H1 (cell line): ENCODE measurements around the gene ARL5C. TPM values are rescaled to one million over a fixed set of nuclear protein-coding genes. Genes with fewer than 3 reads are reported as not detected.

Source experiments
- CTCF ChIA-PET: fragments of 300-600 bp; sonication (Branson Sonifier 250); formaldehyde crosslinking; loops from one replicate; lab custom pipeline; 2021; ENCODE audit not compliant: partially characterized antibody; lab: Charles Lee
- POLR2A ChIA-PET: fragments of 300-600 bp; sonication (Branson Sonifier 250); formaldehyde crosslinking; loops from one replicate; lab custom pipeline; 2021; ENCODE audit warnings: inconsistent platforms; ENCODE audit not compliant: partially characterized antibody; lab: Charles Lee
- DNase-seq, 2 experiments: peaks; one replicate each; pipeline versions ENCODE4 v3.0.0 to v3.0.0-alpha.2; 2010 to 2022; ENCODE audit warnings: low spot score in 2 of 2, low read depth in 1 of 2, mixed read lengths in 1 of 2
- FAIRE-seq: peaks from 2 replicates; lab custom pipeline; 2011; peaks lifted over from hg19 to GRCh38; lab: Jason Lieb, UNC
- H2AFZ ChIP-seq: 2 replicates; pipeline ENCODE4 v1.8.1; 2012; ENCODE audit warnings: low read length, inconsistent platforms
- H2AK5ac ChIP-seq: 2 replicates; pipeline ENCODE4 v1.6.1; 2013; ENCODE audit warnings: low read depth, low read length
- H2BK120ac ChIP-seq: replicated peaks from 2 replicates; pipeline ENCODE3; 2013; ENCODE audit warnings: low read depth, low read length, inconsistent platforms
- H2BK12ac ChIP-seq: 2 replicates; pipeline ENCODE4 v1.6.1; 2013; ENCODE audit warnings: low read depth, low read length
- H2BK15ac ChIP-seq: 2 replicates; pipeline ENCODE4 v1.6.1; 2013; ENCODE audit warnings: low read length
- H2BK20ac ChIP-seq: 2 replicates; pipeline ENCODE4 v1.6.1; 2013; ENCODE audit warnings: low read length
- H2BK5ac ChIP-seq: 2 replicates; pipeline ENCODE4 v1.6.1; 2013; ENCODE audit warnings: low read depth, low read length
- H3K14ac ChIP-seq: 2 replicates; pipeline ENCODE4 v1.6.1; 2013; ENCODE audit warnings: inconsistent platforms; ENCODE audit not compliant: insufficient read length
- H3K18ac ChIP-seq: 2 replicates; pipeline ENCODE4 v1.6.1; 2013; ENCODE audit warnings: low read length; ENCODE audit errors: extremely low read depth
- H3K23ac ChIP-seq: 2 replicates; pipeline ENCODE4 v1.6.1; 2013; ENCODE audit warnings: inconsistent platforms; ENCODE audit not compliant: insufficient read length
- H3K23me2 ChIP-seq: 2 replicates; pipeline ENCODE4 v1.6.1; 2013; ENCODE audit warnings: low read depth, low read length
- H3K27ac ChIP-seq: 2 replicates; pipeline ENCODE4 v1.6.1; 2011; ENCODE audit warnings: low read depth, low read length, inconsistent platforms
- H3K27me3 ChIP-seq, 4 experiments: replicated peaks in 1 of 4; 1 replicate in 1 of 4; 2 replicates in 3 of 4; pipeline versions ENCODE4 v1.6.1 to v1.8.1; 2011 to 2013; ENCODE audit warnings: low read length in 3 of 4, mild to moderate bottlenecking in 3 of 4, inconsistent platforms in 2 of 4, mixed read lengths in 2 of 4, moderate library complexity in 1 of 4; ENCODE audit not compliant: control insufficient read depth in 3 of 4, insufficient read depth in 3 of 4; ENCODE audit errors: extremely low read depth in 1 of 4
- H3K36me3 ChIP-seq, 4 experiments: 2 replicates each; pipeline versions ENCODE4 v1.6.1 to v1.8.1; 2011 to 2013; ENCODE audit warnings: mild to moderate bottlenecking in 4 of 4, low read length in 3 of 4, moderate library complexity in 2 of 4, control low read depth in 1 of 4, inconsistent platforms in 1 of 4; ENCODE audit not compliant: insufficient read depth in 4 of 4, control insufficient read depth in 2 of 4
- H3K4ac ChIP-seq: replicated peaks from 2 replicates; pipeline ENCODE3; 2013; ENCODE audit warnings: low read length, low read depth, mixed read lengths, inconsistent platforms; ENCODE audit not compliant: insufficient read length
- H3K4me1 ChIP-seq, 4 experiments: replicated peaks in 1 of 4; 1 replicate in 1 of 4; 2 replicates in 3 of 4; pipeline versions ENCODE4 v1.6.1 to v1.8.1; 2011 to 2013; ENCODE audit warnings: low read length in 3 of 4, inconsistent platforms in 2 of 4, mixed read lengths in 1 of 4; ENCODE audit not compliant: insufficient read depth in 4 of 4, control insufficient read depth in 3 of 4
- H3K4me2 ChIP-seq, 2 experiments: 2 replicates each; pipeline versions ENCODE4 v1.6.1 to v1.8.1; 2011 to 2013; ENCODE audit warnings: low read depth in 2 of 2, low read length in 2 of 2, control low read depth in 1 of 2, inconsistent platforms in 1 of 2, mild to moderate bottlenecking in 1 of 2; ENCODE audit not compliant: insufficient read depth in 1 of 2
- H3K4me3 ChIP-seq, 4 experiments: fragments of 200-600, 300-600 bp in 1 of 4; sonication (generic), shearing (Covaris generic), sonication (Bioruptor Twin) in 1 of 4; 2 replicates each; pipeline versions ENCODE4 v1.5.1 to v1.8.1; 2011 to 2016; ENCODE audit warnings: low read length in 4 of 4, low read depth in 3 of 4, control low read depth in 2 of 4, inconsistent platforms in 2 of 4, mild to moderate bottlenecking in 2 of 4, mixed read lengths in 1 of 4, moderate library complexity in 1 of 4; ENCODE audit not compliant: insufficient read depth in 2 of 4; ENCODE audit errors: extremely low read depth in 1 of 4
- H3K56ac ChIP-seq: replicated peaks from 2 replicates; pipeline ENCODE3; 2013; ENCODE audit warnings: low read depth, mild to moderate bottlenecking, mixed read lengths, low read length, inconsistent platforms; ENCODE audit not compliant: insufficient read length
- H3K79me1 ChIP-seq: 2 replicates; pipeline ENCODE4 v1.6.1; 2013; ENCODE audit warnings: low read depth, low read length, control low read depth
- H3K79me2 ChIP-seq, 2 experiments: 2 replicates each; pipeline versions ENCODE4 v1.6.1 to v1.8.1; 2012 to 2013; ENCODE audit warnings: low read length in 2 of 2, mild to moderate bottlenecking in 2 of 2, inconsistent platforms in 1 of 2; ENCODE audit not compliant: insufficient read depth in 2 of 2, control insufficient read depth in 1 of 2
- H3K9ac ChIP-seq, 4 experiments: replicated peaks in 1 of 4; 1 replicate in 1 of 4; 2 replicates in 3 of 4; pipeline versions ENCODE4 v1.6.1 to v1.8.1; 2011 to 2013; ENCODE audit warnings: low read depth in 3 of 4, low read length in 3 of 4, control low read depth in 2 of 4, mild to moderate bottlenecking in 2 of 4, moderate library complexity in 2 of 4, inconsistent platforms in 1 of 4; ENCODE audit errors: extremely low read depth in 1 of 4
- H3K9me3 ChIP-seq, 2 experiments: 2 replicates each; pipeline versions ENCODE4 v1.6.1 to v1.8.1; 2012 to 2013; ENCODE audit warnings: mild to moderate bottlenecking in 2 of 2, moderate library complexity in 2 of 2, control low read depth in 1 of 2, inconsistent platforms in 1 of 2, low read depth in 1 of 2, low read length in 1 of 2, mixed read lengths in 1 of 2; ENCODE audit not compliant: insufficient read depth in 2 of 2
- H4K20me1 ChIP-seq, 2 experiments: replicated peaks in 1 of 2; 2 replicates each; pipeline versions ENCODE3 to v1.8.1; 2011 to 2013; ENCODE audit warnings: inconsistent platforms in 2 of 2, low read length in 2 of 2, mild to moderate bottlenecking in 1 of 2; ENCODE audit not compliant: insufficient read depth in 2 of 2, control insufficient read depth in 1 of 2
- H4K5ac ChIP-seq: 2 replicates; pipeline ENCODE4 v1.6.1; 2013; ENCODE audit warnings: low read length, low read depth, mixed read lengths, inconsistent platforms; ENCODE audit not compliant: insufficient read length
- H4K8ac ChIP-seq: 2 replicates; pipeline ENCODE4 v1.8.0; 2013; ENCODE audit warnings: mild to moderate bottlenecking, moderate library complexity, low read length, inconsistent platforms; ENCODE audit not compliant: insufficient read depth; ENCODE audit errors: extremely low read depth
- H4K91ac ChIP-seq: replicated peaks from 2 replicates; pipeline ENCODE3; 2013; ENCODE audit warnings: low read length, mixed read lengths, inconsistent platforms; ENCODE audit not compliant: insufficient read length
- ATF2 ChIP-seq: IDR thresholded peaks from 2 replicates; pipeline ENCODE4 v1.6.1; 2012; ENCODE audit warnings: low read length, inconsistent platforms
- BCL11A ChIP-seq, 2 experiments: IDR thresholded peaks; one replicate each; pipeline ENCODE4 v1.6.1; 2011; ENCODE audit warnings: low read depth in 2 of 2, low read length in 2 of 2, mild to moderate bottlenecking in 2 of 2
- GABPA ChIP-seq: IDR thresholded peaks from 2 replicates; pipeline ENCODE4 v1.6.1; 2011; ENCODE audit warnings: mild to moderate bottlenecking, low read length, moderate library complexity, borderline replicate concordance; ENCODE audit not compliant: insufficient read depth
- JUN ChIP-seq: IDR thresholded peaks from 2 replicates; pipeline ENCODE4 v1.6.1; 2011; ENCODE audit warnings: low read depth, mild to moderate bottlenecking, improper control_type of control experiment, low read length
- MAFK ChIP-seq: IDR thresholded peaks from 2 replicates; pipeline ENCODE4 v1.6.1; 2012; ENCODE audit warnings: low read depth, mild to moderate bottlenecking, improper control_type of control experiment, low read length
- RAD21 ChIP-seq, 2 experiments: IDR thresholded peaks in 1 of 2; conservative IDR thresholded peaks in 1 of 2; 2 replicates each; pipeline ENCODE4 v1.6.1; 2011; ENCODE audit warnings: low read depth in 2 of 2, low read length in 2 of 2, improper control_type of control experiment in 1 of 2, inconsistent platforms in 1 of 2, mild to moderate bottlenecking in 1 of 2, moderate library complexity in 1 of 2
- RFX5 ChIP-seq: IDR thresholded peaks from 2 replicates; pipeline ENCODE4 v1.6.1; 2011; ENCODE audit warnings: low read depth, low read length, improper control_type of control experiment, borderline replicate concordance
- SP1 ChIP-seq: IDR thresholded peaks from 2 replicates; pipeline ENCODE4 v1.6.1; 2011; ENCODE audit warnings: low read depth, low read length
- SUZ12 ChIP-seq: fragments of 200-600 bp; sonication (generic); IDR thresholded peaks from 2 replicates; pipeline ENCODE4 v1.6.1; 2012; ENCODE audit warnings: mild to moderate bottlenecking, inconsistent platforms, low read length, moderate library complexity, mixed read lengths
- TCF12 ChIP-seq: IDR thresholded peaks from 2 replicates; pipeline ENCODE4 v1.6.1; 2011; ENCODE audit warnings: low read depth, mild to moderate bottlenecking, low read length
- TEAD4 ChIP-seq: IDR thresholded peaks from 2 replicates; pipeline ENCODE4 v1.6.1; 2012; ENCODE audit warnings: low read depth, low read length, inconsistent platforms, mixed read lengths
- WGBS, 2 experiments: shearing (Covaris generic) in 1 of 2; methylation state at CpG; one replicate each; pipeline versions ENCODE4 v1.1.6 to v1.1.7; 2013 to 2015; ENCODE audit warnings: low lambda C conversion rate in 2 of 2, mixed read lengths in 2 of 2, inconsistent platforms in 1 of 2, low coverage in 1 of 2, missing lambda C conversion rate in 1 of 2; ENCODE audit not compliant: insufficient replicate concordance in 2 of 2, insufficient coverage in 1 of 2, insufficient read length in 1 of 2; ENCODE audit errors: extremely low coverage in 1 of 2, missing lambda C conversion rate in 1 of 2; 5-methylcytosine and 5-hydroxymethylcytosine counted together
- polyA plus RNA-seq, 7 experiments: library from polyadenylated mRNA; depleted of rRNA in 3 of 7; stranded (reverse) in 5 of 7; unstranded in 2 of 7; fragments of >200 nt in 5 of 7; fragments of 200-250 nt in 2 of 7; gene quantifications; 1 replicate in 5 of 7; 2 replicates in 1 of 7; 4 replicates in 1 of 7; pipeline versions ENCODE4 v1.2.1 to v1.2.3, GENCODE V29; 2011 to 2013; ENCODE audit warnings: missing spikeins in 2 of 7, mixed read lengths in 2 of 7
- total RNA-seq: library from RNA; stranded (reverse); fragmentation: NEBNext Ultra II Directional; extraction: Animal tissue kit (Norgen Biotek cat#: 25700); gene quantifications from 2 replicates; pipeline ENCODE4 v1.2.1, GENCODE V29; 2021

The ARL5C gene
- total and polyA plus RNA-seq, 2 of the 8 experiments (the other 6 are each of a cell fraction or from before 2014, with no cell fraction given), result not detected

GRCh38 chr17:39208893-39209292, 42.9 kb upstream of the ARL5C start:
- ChIA-PET POLR2A (interaction anchor here (0.5 to 9.5 kb wide), 15 partner anchors 10 to 362 kb away, joined by 3 to 113 read pairs (median 5); partner anchors contain the start of genes CACNB1, RPL19 and STAC2), CTCF (interaction anchor here (0.6 to 24.1 kb wide), 11 partner anchors 9 to 1720 kb away, joined by 3 to 982 read pairs (median 6); partner anchors contain the start of genes CACNB1, RPL19 and STAC2)
- Histone ChIP-seq H3K23me2 (peaks cover 6% of the 10 kb centered on the region; the same call in 1 of the 2 replicates), H2BK15ac (peak overlapping the region; percentile 88), H3K4ac (peak overlapping the region; percentile 70), H4K8ac (no peak overlapping the region; the same call in 1 of the 2 replicates), H3K56ac (no peak overlapping the region), H3K4me1 (peaks cover 5 to 32% (median 24%) of the 10 kb centered on the region in 4 experiments), H3K14ac (no peak overlapping the region), H3K4me2 (peak overlapping the region; percentile 68 to 85; a peak in 3 of 4 replicates), H3K27ac (no peak overlapping the region), H3K9me3 (no peaks in the 10 kb centered on the region), H3K36me3 (peaks cover 9 to 14% (median 13%) of the 10 kb centered on the region in 4 experiments; a peak in 7 of 8 replicates), H3K4me3 (peak overlapping the region in 3 of 4 experiments; percentile 49 to 62 (median 51); a peak in 2 of 8 replicates), H3K27me3 (peaks cover 0 to 4% (median 2%) of the 10 kb centered on the region in 4 experiments; a peak in 3 of 7 replicates), H3K9ac (no peak overlapping the region; a peak in 2 of 7 replicates), H3K23ac (no peak overlapping the region), H4K20me1 (peaks cover 0 to 5% of the 10 kb centered on the region in 2 experiments), H2BK12ac (peak overlapping the region; percentile 96), H4K91ac (peak overlapping the region; percentile 84), H3K79me1 (no peaks in the 10 kb centered on the region), H2BK20ac (peak overlapping the region; percentile 87; the same call in 1 of the 2 replicates), H4K5ac (no peak overlapping the region), H2BK5ac (peak overlapping the region; percentile 87; the same call in 1 of the 2 replicates), H2AK5ac (0 out of 2 replicates have a peak overlapping the region, but pooled peaks have one; percentile 80), H3K79me2 (no peaks in the 10 kb centered on the region), H2AFZ (no peak overlapping the region), H3K18ac (peak overlapping the region; percentile 85), H2BK120ac (no peak overlapping the region)
- 61% methylated on average over 8 of the region's 8 CpGs; no CpG with 5 or more reads in 1 of the 2 experiments for WGBS, 2 experiments
- FAIRE-seq (no peak), DNase-seq (no peak)
- TF ChIP-seq SP1 (no peak), MAFK (no peak), RAD21 (IDR thresholded peaks at IDR 0.05 in 1 of 2, conservative IDR thresholded peaks at IDR 0.05 in 1 of 2; ENCODE audit: low read depth in 2 of 2, low read length in 2 of 2) (no peak), ATF2 (no peak), SUZ12 (no peak), TEAD4 (no peak), JUN (no peak), GABPA (no peak), TCF12 (no peak), BCL11A (IDR thresholded peaks at IDR 0.05; ENCODE audit: low read depth in 2 of 2, low read length in 2 of 2) (no peak), RFX5 (no peak)
